DOHH2 (cell line): ENCODE measurements around the gene AP2A1.

Experiments
- H3F3A ChIP-seq: fragments of 200-600 bp; sonication (generic), shearing (Covaris generic); 2 replicates; pipeline ENCODE4 v1.6.0; 2016; ENCODE audit warnings: antibody characterized with exemption, mild to moderate bottlenecking; ENCODE audit not compliant: control insufficient read depth, insufficient read depth
- H3K27ac ChIP-seq: fragments of 200-600 bp; sonication (generic); 2 replicates; pipeline ENCODE4 v1.5.1; 2014; ENCODE audit warnings: low read depth, mild to moderate bottlenecking, low read length, moderate library complexity
- H3K27me3 ChIP-seq: fragments of 200-600 bp; sonication (generic); 2 replicates; pipeline ENCODE4 v1.6.1; 2014; ENCODE audit warnings: mild to moderate bottlenecking, low read length, mixed read lengths; ENCODE audit not compliant: control insufficient read depth
- H3K36me3 ChIP-seq: fragments of 200-600 bp; sonication (generic); 2 replicates; pipeline ENCODE4 v1.6.1; 2014; ENCODE audit warnings: mild to moderate bottlenecking, low read length, moderate library complexity, mixed read lengths; ENCODE audit not compliant: control insufficient read depth
- H3K4me1 ChIP-seq: fragments of 200-600 bp; sonication (generic); 2 replicates; pipeline ENCODE4 v1.6.1; 2014; ENCODE audit warnings: mild to moderate bottlenecking, low read length, mixed read lengths; ENCODE audit not compliant: control insufficient read depth
- H3K4me2 ChIP-seq: fragments of 200-600 bp; sonication (generic); 2 replicates; pipeline ENCODE4 v1.6.0; 2014; ENCODE audit warnings: mild to moderate bottlenecking, low read length, moderate library complexity
- H3K4me3 ChIP-seq: fragments of 200-600 bp; sonication (generic); 2 replicates; pipeline ENCODE4 v1.5.1; 2014; ENCODE audit warnings: mild to moderate bottlenecking, low read length, mixed read lengths
- H3K79me2 ChIP-seq: fragments of 200-600 bp; sonication (generic); 2 replicates; pipeline ENCODE4 v1.6.1; 2014; ENCODE audit warnings: mild to moderate bottlenecking, low read length, mixed read lengths; ENCODE audit not compliant: control insufficient read depth
- H3K9me2 ChIP-seq: fragments of 200-600 bp; sonication (generic); replicated peaks from 2 replicates; pipeline ENCODE4 v1.6.1; 2014; ENCODE audit warnings: mild to moderate bottlenecking, low read length, mixed read lengths; ENCODE audit not compliant: control insufficient read depth
- H3K9me3 ChIP-seq: fragments of 200-600 bp; sonication (generic); 2 replicates; pipeline ENCODE4 v1.6.1; 2014; ENCODE audit warnings: antibody characterized with exemption, low read length, mixed read lengths; ENCODE audit not compliant: control insufficient read depth, insufficient read depth
- H4K20me1 ChIP-seq: fragments of 200-600 bp; sonication (generic); 2 replicates; pipeline ENCODE4 v1.6.0; 2014; ENCODE audit warnings: low read depth, mild to moderate bottlenecking, antibody characterized with exemption, low read length, moderate library complexity; ENCODE audit not compliant: control insufficient read depth, insufficient read depth
- CTCF ChIP-seq: fragments of 200-600 bp; sonication (generic); IDR thresholded peaks from one replicate; pipeline ENCODE4 v1.5.1; 2014; ENCODE audit warnings: antibody characterized with exemption, mild to moderate bottlenecking, low read depth, low read length; ENCODE audit not compliant: poor library complexity, severe bottlenecking
- EZH2phosphoT487 ChIP-seq: fragments of 200-600 bp; sonication (generic); IDR thresholded peaks from 2 replicates; pipeline ENCODE4 v1.6.1; 2017; ENCODE audit warnings: borderline replicate concordance, mild to moderate bottlenecking, antibody characterized with exemption, low read length, moderate library complexity, mixed read lengths

AP2A1 gene

GRCh38 chr19:49798574-49798973, 31.8 kb downstream of the AP2A1 start:
- Histone ChIP-seq H3K79me2 (no peaks in the 10 kb centered on the region), H3F3A (no peaks in the 10 kb centered on the region), H4K20me1 (no peaks in the 10 kb centered on the region), H3K36me3 (peaks cover 58% of the 10 kb centered on the region), H3K9me3 (no peaks in the 10 kb centered on the region), H3K4me3 (no peak overlapping the region), H3K27me3 (no peaks in the 10 kb centered on the region), H3K9me2 (no peaks in the 10 kb centered on the region), H3K4me2 (no peak overlapping the region), H3K4me1 (no peaks in the 10 kb centered on the region), H3K27ac (no peak overlapping the region)
- TF ChIP-seq EZH2phosphoT487 (no peak), CTCF (no peak)

GRCh38 chr19:49799271-49799797, 32.5 kb downstream of the AP2A1 start:
- H3K36me3 ChIP-seq, result peaks cover 58% of the 10 kb centered on the region

GRCh38 chr19:49799798-49800376, 33.1 kb downstream of the AP2A1 start:
- TF ChIP-seq CTCF (peak; percentile 60), EZH2phosphoT487 (no peak)
- peaks cover 60% of the 10 kb centered on the region for H3K36me3 ChIP-seq
- H3K9me3 ChIP-seq, result no peaks in the 10 kb centered on the region
- H3K4me1 ChIP-seq, result no peaks in the 10 kb centered on the region
- H3K4me2 ChIP-seq, result no peak overlapping the region
- no peaks in the 10 kb centered on the region for H3K27me3 ChIP-seq
- H4K20me1 ChIP-seq, result no peaks in the 10 kb centered on the region
- no peaks in the 10 kb centered on the region for H3F3A ChIP-seq
- no peak overlapping the region for H3K4me3 ChIP-seq
- no peaks in the 10 kb centered on the region for H3K79me2 ChIP-seq
- no peaks in the 10 kb centered on the region for H3K9me2 ChIP-seq
- H3K27ac ChIP-seq, result no peak overlapping the region

More at GRCh38 chr19:49799271-49799797, 32.5 kb downstream of the AP2A1 start:
- H4K20me1 ChIP-seq, result no peaks in the 10 kb centered on the region
- H3K9me3 ChIP-seq, result no peaks in the 10 kb centered on the region
- no peaks in the 10 kb centered on the region for H3K4me1 ChIP-seq
- no peaks in the 10 kb centered on the region for H3K79me2 ChIP-seq
- H3K4me3 ChIP-seq, result no peak overlapping the region
- no peaks in the 10 kb centered on the region for H3K9me2 ChIP-seq
- H3K27ac ChIP-seq, result no peak overlapping the region
- no peak overlapping the region for H3K4me2 ChIP-seq
- no peaks in the 10 kb centered on the region for H3F3A ChIP-seq
- no peaks in the 10 kb centered on the region for H3K27me3 ChIP-seq
- TF ChIP-seq CTCF, result no peak
- no peak for TF ChIP-seq EZH2phosphoT487
